T follicular helper cell (primary cell): Measurements from ENCODE around the gene LEF1.
"Not testable (repeated sequence)": the region's sequence is repeated elsewhere in the genome, so short reads cannot be mapped to it uniquely, and the experiment has no call there.

Experiments
- DNase-seq: peaks from one replicate; pipeline ENCODE4 v3.0.0-alpha.2; 2020; ENCODE audit warnings: low read depth

The LEF1 gene

DNA sequence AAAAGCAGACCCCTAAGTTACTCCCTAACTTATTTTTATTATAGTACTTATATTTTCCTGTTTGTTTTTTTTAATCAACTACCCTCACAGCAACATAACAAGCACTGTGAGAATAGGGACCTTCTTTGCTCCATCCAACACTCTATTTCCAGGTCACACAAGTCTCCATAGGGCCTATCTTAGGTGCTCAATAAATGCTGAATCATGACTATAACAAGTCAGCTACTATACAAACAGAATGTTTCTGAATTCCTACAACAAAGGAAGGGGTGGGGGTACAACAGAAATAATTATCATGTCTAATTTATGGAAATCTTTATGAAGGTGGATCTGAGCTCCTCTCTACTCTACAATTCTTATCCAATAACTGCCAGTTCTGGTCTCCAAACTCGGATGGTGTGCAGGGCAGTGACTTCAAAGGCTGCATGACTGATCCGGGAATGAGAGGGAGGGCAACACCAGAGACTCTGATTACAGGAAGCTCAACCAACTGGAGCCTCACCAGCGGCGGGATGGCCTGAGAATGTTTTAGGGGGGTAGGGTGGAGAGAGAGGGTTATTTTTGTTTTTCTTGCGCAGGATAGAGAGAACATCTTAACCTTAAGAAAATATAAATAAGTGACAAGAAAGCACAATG, 107.9 kb downstream of the LEF1 start:
- no peak for DNase-seq

DNA sequence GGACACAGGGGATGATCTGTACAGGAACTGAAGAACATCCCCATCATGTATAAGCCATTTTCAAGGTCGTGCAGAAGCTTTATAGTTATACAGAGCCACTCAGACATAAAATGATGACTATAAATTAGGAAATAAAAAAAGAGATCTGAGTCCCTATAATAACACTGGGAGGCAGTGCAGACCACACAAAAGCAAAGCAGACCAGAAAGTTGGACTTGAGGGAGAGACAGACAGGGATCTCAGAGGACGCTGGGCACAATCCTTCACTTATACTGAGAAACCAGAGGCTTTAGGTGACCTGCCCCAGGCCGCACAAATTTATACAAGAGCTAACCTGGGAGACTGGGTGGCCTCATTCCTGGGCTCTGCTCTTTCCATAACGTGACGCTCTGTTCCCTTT, 108.6 kb downstream of the LEF1 start:
- no peak for DNase-seq

DNA sequence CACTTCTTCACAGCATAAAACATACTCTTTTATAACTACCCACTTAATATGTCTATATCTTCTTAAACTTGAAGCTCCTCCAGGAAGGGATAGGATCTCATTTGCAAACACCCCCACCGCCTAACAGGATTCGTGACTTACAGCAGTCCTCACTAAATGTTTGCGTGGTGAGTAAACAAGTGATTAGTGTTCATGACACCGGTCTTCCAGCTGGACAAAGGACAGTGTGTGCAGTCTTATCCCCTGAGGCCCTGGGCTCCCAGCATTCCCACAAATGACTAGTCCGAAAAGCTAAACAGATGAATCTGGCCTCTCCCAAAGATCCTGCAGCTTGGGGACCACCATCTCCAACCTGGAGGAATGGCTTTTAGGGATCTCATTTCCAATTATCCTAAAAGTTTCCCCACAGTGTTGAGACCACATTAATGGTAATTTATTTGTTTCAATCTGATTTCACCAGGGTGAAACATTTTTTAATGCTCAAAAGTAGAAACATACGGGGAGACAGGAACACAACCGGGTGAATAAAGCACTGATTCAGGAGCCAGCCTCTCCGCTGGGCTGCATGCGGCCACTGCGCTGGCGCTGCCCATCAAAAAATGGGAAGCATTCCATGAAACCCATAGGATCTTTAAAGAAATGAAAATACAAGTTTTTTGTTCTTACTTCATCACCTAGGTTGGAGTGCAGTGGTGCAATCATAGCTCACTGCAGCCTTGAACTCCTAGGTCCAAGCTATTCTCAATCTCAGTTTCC, 109.9 kb downstream of the LEF1 start:
- no peak for DNase-seq

DNA sequence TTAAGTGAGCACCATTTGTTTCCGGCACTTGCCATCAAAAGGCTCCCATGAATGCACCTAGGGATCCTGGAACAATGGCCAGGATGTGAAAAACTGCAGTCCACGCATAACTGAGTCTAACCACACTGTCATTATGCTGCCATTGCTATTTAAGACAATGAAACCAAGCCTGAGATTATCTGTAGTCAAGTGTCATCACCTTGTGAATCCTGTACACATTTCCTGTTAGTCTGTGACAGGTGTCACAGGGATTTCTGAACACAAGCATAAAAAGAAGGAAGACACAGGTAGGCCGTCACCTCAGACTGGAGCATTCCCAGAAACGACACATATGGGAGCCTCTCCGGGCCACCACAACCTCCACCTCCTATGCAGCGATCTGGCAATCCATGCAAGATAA, 112.3 kb downstream of the LEF1 start:
- DNase-seq = no peak

DNA sequence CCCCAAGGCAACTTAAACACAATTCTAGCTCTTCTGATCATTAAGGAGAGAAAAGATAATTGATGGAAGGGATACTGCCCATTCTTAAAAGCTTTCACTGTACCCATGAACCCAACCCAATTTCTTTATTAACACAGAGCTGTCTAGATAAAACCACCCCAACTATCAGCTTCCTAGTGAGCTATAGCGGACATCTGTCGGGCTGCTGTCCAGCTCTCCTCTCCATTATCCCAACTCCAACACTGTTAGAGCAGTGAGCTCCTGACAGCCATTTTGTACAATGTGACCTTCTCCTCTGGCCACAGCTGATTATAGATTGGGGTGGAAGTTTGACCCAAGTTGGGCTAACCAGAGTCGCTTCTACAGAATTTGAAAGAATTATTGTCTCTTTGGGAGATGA, 112.9 kb downstream of the LEF1 start:
- DNase-seq = no peak

DNA sequence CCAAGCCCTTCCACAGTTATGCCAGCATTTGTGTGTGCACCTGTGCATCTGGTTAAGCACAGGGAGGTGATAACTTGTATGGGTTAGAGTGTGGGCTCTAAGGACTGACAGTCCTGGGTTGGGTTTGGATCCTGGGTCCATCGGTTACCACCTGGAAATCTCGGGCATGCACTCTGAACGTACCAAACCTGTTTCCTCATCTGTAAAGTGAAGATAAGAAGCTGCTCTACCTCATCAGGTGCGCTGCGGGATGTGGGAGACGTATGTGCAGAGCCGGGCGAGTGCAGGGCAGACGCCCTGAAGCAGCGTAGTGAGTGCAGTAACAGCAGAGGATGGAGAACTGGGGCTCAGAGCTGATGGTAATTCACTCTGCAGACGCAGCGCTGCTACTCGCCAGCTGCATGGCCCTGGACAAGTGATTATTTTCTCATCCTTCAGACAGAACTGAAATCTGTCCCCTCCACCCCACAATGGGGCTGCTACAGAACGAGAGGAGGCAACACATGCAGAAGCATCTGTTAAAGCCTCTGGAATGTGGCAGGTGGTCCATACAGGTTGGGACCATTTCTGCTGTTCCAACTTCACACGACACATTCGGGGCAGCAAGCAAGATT, 114.6 kb downstream of the LEF1 start:
- no peak for DNase-seq

DNA sequence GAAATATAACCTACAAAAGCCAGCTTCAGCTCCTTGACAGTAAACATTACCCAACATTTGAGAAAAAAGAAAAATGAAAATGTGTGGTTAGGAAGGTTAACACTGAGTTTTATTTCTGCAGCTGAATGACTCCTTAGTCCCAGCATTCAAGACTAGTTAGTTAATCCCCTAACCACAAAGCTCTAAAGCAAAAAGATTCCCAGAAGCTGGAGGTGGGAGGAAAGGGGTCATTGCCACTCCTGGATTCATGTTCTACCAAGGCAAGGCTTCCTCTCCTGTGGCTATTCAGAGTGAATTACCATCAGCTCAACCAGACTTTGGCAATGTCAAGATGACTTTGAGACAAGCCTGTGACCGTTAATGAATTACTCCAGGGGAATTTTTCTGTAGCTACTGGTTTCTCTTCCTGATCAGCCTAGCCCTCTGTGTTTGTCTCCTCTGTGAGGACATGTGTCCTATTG, 115.5 kb downstream of the LEF1 start:
- DNase-seq = no peak

DNA sequence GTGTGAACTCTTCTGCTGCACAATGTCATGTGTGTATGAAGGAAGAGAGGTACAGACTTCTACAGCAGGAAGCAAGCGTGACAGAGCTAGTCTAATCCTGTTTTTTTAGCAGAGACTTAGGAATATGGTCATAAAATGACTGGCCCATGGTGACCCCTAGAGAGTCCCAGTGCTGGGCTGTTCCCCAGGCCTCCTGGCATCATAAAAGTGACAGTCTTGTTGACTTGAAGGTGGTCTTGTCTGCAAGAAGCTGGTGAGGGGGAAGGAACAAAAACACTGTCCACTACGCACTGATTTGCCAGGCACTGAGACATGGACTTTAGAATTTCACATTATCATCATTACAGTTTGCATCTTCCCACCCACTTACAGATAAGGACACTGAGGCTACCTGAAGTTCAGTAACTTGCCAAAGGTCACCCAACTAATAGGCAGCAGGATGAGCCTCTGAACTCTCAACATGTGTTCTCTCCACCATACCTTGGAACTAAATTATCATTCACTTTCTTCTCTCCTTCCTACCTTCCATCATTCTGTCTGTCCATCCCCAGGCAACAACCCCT, 116.1 kb downstream of the LEF1 start:
- no peak for DNase-seq

DNA sequence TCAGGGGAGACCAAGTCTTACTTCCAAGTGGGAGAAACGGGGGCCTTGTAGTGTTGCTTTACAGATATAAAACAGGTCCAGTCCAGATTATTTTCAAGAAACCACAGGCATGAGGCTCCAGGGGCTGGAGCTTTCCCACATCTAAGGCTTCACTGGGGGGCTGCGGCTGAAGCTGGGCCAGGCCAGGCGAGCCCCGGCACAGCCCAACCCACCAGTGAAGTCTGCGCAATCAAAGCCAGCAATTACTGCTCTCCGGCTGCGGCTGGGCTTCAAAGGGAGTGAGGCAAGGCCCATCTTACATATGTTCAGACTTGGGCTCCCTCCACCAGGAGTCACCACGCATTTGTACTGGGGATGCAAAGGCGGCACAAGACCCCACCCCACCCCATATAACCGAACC, 117.4 kb downstream of the LEF1 start:
- no peak for DNase-seq

DNA sequence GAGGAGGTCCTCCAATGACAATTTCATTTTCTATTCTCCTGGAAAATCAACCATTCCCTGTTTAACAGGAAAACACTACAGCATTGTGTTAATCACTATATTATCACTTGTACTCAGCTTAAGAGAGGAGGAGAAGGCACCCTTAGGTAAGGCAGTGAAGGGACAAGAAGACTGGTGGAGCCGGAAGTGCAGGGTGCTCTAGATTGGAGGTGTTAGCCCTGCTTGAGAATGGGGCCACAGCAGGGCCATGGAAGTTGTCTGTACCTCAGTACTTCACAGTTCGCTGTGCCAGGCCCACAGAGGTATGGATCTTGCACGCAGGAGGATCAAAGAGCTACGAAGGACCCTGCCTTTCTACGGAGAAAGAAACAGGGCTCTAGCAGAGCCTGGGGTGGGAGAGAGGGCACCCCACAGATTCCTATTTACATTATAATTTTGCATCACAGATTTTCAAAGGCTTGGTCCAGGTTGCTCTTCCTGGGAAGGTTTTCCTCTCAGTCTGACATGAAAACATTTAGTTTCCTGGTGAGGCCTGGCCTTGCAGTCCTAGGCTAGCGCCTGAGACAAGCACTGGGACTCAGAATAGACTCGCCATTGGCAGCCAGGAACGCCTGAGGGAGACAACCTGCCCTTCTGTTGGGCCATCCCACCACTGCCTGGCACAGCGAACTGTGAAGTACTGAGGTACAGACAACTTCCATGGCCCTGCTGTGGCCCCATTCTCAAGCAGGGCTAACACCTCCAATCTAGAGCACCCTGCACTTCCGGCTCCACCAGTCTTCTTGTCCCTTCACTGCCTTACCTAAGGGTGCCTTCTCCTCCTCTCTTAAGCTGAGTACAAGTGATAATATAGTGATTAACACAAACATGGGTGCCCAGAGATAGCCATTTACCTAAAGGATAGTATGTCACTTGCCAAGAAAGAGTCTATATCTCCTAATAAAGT, 118.3 kb downstream of the LEF1 start:
- not testable (repeated sequence) for DNase-seq

DNA sequence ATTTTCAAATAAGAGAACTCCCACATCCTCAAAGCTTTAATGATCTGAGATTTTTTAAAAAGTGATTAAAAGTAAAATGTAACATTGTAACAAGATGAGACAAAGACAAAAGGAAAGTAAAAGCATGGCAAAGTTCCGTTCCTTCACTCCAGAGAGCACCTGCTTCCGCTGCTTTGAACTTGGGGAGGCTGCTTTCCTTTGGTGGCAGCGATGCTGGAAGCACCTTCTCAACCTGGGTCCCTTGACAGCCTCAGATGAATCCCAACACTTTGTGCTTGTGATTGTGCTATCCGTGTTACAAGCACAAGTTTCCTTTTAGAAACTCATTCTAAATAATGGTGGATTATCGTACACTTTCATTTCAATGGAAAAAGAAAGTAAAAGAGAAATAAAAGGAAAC, 119.3 kb downstream of the LEF1 start:
- peak; percentile 31 for DNase-seq

DNA sequence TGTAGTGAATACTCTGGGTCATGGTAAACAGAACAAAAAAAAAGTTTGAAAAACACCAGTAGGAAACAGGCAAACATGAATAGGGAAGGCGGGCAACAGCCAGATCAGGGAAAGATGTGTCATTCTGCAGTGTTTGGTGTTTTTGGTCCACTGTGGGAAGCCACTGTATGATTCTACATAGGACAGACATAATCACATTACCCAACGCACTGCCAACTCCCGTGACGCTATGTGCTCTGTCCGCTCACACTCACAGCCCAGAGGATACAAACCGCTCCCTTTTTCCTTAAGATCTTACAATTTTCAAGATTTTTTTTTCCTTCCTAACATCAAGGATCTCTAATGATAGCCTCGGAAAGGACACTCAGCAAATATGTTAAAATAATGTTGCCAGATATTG, 119.7 kb downstream of the LEF1 start:
- DNase-seq = no peak

DNA sequence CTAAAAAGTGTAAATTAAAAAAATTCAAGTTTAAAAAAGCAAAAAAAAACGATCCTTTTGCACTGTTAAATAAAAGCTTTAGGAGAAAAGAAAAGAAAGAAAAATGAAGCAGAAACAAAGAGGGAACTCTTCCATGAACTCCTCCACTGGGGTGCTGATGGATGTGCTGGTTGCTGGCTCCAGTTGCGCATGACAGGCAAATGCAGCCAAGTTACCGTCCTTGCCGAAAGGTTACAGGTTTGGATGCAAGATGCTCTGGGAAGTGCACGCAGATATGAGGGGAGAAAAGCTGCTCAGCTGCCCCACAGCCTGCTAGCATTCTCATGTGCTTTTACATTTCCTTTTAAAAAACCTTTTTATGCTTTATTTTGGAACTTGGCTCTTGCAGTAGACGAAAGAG, 120.6 kb downstream of the LEF1 start:
- no peak for DNase-seq

DNA sequence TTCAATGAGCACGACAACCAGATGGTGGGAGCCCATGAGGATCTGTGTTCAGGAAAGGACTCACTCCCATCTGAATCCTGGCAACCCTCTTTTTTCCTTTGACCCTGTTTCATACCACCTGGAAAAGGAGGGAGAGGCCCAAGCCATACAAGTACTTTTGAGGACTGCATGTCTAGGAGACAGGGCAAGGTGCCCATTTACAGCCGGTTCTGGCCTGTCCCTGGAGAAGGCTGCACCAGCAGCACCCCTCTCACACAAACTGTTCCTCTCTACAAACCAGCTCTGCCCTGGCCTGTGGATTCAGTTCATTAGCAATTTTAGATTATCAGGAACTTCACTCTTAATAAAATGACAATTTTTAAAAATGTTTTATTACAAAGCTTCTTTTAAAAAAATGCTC, 121.5 kb downstream of the LEF1 start:
- no peak for DNase-seq

DNA sequence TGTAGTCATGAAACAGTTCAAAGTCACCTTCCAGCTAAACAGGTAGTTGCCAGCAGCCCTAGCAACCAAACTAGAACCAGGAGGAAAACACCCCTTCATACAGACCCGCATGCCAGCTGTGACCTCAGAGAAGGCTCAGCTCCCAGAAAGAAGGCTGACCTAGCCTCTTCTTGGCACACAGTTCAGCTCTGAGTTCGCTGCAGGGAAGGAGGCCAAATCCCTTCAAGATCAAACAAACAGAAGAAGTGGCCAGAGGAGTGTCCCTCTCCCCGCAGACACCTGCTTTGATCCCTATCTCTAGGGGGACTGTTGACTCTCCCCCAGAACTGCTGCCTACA, 123.1 kb downstream of the LEF1 start:
- no peak for DNase-seq

DNA sequence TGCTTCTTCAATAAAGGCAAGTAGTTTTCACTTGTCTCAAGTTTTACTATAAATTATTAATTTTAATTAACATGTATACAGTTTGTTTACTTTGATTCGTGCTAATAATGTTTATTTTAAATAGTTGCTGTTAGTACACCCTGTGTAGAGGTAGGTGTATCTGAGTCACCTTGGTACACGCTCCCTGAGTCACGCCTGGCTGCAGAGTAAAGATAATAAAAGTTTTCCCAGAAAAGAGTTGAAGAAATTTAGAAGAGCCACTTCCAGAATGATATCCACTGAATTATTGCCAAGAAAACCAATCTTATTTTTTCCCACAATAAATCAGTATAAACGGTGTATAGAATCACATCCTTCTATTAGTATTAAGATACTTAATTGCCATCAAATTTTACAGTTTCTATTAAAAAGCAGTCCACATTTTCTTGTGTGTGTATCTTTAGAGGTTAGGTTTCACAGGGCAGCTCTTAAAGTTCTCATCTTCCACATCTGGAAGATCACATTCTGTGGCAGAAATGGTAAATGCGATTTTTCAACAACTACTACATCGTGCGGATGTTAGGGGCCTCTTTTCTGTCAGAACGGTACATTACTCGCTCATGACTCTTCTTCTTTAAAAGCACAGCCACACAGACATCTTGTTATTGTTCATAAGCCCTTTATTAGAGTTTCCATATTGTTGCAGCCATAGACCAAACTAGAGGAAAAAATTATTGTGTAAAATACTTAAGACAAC, 123.6 kb downstream of the LEF1 start:
- no peak for DNase-seq

DNA sequence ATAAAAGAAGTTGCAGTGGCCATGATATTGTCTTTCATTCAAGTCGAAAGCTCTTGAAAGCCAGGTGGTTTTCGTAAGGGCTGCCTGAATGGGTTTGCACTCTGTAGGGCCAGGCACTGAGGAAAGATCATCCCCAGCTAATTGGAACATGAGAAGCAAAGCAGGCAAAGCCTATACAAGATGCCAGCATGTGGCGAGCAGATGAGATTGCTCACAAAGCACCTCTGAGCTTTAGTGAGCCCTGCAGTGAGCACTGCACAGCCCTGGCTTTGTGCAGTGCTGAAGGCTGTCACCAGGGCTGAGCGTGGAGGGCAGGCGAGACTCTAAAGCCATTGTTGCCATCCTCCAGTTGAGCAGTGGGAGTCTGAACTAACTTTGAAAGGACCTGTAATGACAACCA, 125.2 kb downstream of the LEF1 start:
- no peak for DNase-seq

DNA sequence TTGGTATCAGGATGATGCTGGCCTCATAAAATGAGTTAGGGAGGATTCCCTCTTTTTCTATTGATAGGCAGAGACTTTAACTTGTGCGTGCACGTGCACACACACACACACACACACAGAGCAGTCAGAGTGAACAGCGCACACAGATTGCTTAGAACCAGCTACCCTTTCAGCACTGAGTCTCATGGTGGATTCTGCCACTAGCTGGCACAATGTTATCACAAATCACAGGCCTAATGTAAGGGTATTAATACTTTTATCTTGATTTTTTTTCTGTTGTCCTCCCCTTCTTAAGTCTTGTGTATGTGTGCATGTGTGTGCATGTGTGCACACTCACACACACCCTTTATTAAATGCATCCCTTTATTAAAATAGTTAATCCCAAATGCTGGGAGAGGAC, 125.8 kb downstream of the LEF1 start:
- no peak for DNase-seq

DNA sequence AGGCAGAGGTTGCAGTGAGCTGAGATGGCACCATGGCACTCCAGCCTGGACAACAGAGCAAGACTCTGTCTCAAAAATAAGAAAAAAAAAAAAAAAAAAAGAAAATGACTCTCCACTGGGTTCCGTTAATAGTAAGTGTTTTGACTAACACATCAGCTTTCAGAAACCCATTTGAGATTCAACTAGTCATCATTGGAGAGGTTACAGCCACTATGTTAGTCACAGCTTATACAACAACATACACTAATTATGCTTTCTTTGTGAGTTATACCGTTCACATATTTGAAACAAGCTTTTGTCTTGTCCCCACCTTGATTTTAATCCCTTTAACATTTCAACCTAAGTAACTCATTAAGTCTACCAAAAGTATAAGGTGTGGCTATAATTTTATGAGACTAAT, 130.8 kb downstream of the LEF1 start:
- DNase-seq = no peak

DNA sequence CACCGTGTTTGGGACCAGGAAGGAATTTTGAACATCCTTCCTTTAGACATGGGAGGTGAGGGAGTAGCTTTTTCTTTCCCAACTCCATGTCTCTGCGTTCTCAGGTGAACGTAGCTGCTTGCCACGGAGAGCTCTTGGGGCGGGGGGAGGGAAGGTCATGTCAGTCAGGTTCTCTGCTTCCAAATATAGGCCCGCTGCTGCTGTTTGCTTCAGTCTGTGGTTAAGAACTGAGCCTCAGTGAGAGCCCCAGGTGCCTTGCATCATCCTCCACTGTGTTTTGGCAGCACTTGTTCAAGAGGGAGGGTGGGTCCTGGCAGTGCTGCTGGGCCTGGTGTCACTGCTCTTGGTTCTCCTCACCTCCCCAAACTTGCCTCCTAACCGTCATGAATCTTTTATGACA, 132.5 kb downstream of the LEF1 start:
- peak; percentile 51 for DNase-seq

DNA sequence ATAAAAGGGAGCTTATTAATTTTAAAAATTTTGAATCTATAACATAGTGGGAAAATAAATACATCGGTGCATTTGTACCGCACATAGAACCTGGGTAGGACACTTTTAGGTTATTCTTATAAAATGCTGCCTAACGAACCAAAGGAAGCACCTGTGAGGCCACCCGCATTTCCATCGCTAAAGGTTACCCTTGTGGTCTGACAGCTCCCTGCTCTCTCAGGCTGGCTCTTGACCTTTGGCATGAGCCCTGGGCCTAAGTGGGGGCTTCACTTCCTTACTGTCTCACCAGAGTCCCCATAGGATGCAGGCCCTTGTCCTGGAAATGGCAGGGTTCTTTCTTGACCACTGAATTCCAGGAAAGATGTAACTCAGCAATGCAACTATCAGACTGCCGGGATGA, 133.0 kb downstream of the LEF1 start:
- DNase-seq = no peak
